Mesenchymal stem cell (in vitro differentiated cells and primary cell): Measurements from ENCODE around the gene LONRF3.

Experiments
- DNase-seq: peaks from one replicate; pipeline ENCODE4 v3.0.0-alpha.2; 2013
- H2AFZ ChIP-seq: one replicate; pipeline ENCODE4 v1.6.1; 2013; ENCODE audit warnings: low read depth, mild to moderate bottlenecking, control low read depth, inconsistent platforms, low read length, moderate library complexity
- H2AK5ac ChIP-seq: 2 replicates; pipeline ENCODE4 v1.6.1; 2013; ENCODE audit warnings: low read length, moderate library complexity, mild to moderate bottlenecking, inconsistent platforms; ENCODE audit not compliant: severe bottlenecking
- H2BK120ac ChIP-seq: one replicate; pipeline ENCODE4 v1.6.1; 2013; ENCODE audit warnings: low read depth, mild to moderate bottlenecking, inconsistent platforms, low read length, moderate library complexity
- H2BK12ac ChIP-seq, 2 experiments: one replicate each; pipeline ENCODE4 v1.6.1; 2013; ENCODE audit warnings: inconsistent platforms in 2 of 2, low read length in 2 of 2, mild to moderate bottlenecking in 2 of 2, moderate library complexity in 2 of 2, control low read depth in 1 of 2
- H2BK15ac ChIP-seq: one replicate; pipeline ENCODE4 v1.6.1; 2013; ENCODE audit warnings: mild to moderate bottlenecking, low read depth, inconsistent platforms; ENCODE audit not compliant: poor library complexity, severe bottlenecking
- H2BK5ac ChIP-seq: 2 replicates; pipeline ENCODE4 v1.6.1; 2013; ENCODE audit warnings: low read depth, mild to moderate bottlenecking, low read length, control low read depth, inconsistent platforms; ENCODE audit not compliant: poor library complexity, severe bottlenecking
- H3K14ac ChIP-seq, 2 experiments: one replicate each; pipeline ENCODE4 v1.6.1; 2013; ENCODE audit warnings: inconsistent platforms in 2 of 2, low read length in 2 of 2, control low read depth in 1 of 2, mild to moderate bottlenecking in 1 of 2, moderate library complexity in 1 of 2
- H3K18ac ChIP-seq, 2 experiments: one replicate each; pipeline ENCODE4 v1.6.1; 2013; ENCODE audit warnings: inconsistent platforms in 2 of 2, low read length in 2 of 2, control low read depth in 1 of 2, low read depth in 1 of 2, mild to moderate bottlenecking in 1 of 2
- H3K23ac ChIP-seq, 2 experiments: one replicate each; pipeline ENCODE4 v1.6.1; 2013; ENCODE audit warnings: inconsistent platforms in 2 of 2, low read length in 2 of 2, mild to moderate bottlenecking in 2 of 2, moderate library complexity in 2 of 2, control low read depth in 1 of 2
- H3K27ac ChIP-seq: 2 replicates; pipeline ENCODE4 v1.5.1; 2013; ENCODE audit warnings: mild to moderate bottlenecking, moderate library complexity, low read length, control low read depth, inconsistent platforms; ENCODE audit not compliant: poor library complexity, severe bottlenecking
- H3K27me3 ChIP-seq, 2 experiments: 2 replicates each; pipeline versions ENCODE4 v1.6.1 to v1.7.0; 2013; ENCODE audit warnings: low read length in 2 of 2, mild to moderate bottlenecking in 2 of 2, moderate library complexity in 2 of 2, control low read depth in 1 of 2, inconsistent platforms in 1 of 2; ENCODE audit not compliant: control insufficient read depth in 1 of 2, insufficient read depth in 1 of 2
- H3K36me3 ChIP-seq, 2 experiments: 2 replicates each; pipeline versions ENCODE4 v1.6.1 to v1.7.0; 2013; ENCODE audit warnings: low read length in 2 of 2, control low read depth in 1 of 2, inconsistent platforms in 1 of 2, low read depth in 1 of 2, mild to moderate bottlenecking in 1 of 2; ENCODE audit not compliant: insufficient read depth in 2 of 2, control insufficient read depth in 1 of 2
- H3K4ac ChIP-seq, 2 experiments: one replicate each; pipeline ENCODE4 v1.6.1; 2013; ENCODE audit warnings: inconsistent platforms in 2 of 2, low read length in 2 of 2, mild to moderate bottlenecking in 2 of 2, moderate library complexity in 2 of 2, control low read depth in 1 of 2, low read depth in 1 of 2
- H3K4me1 ChIP-seq: 2 replicates; pipeline ENCODE4 v1.6.1; 2013; ENCODE audit warnings: low read depth, low read length, control low read depth; ENCODE audit not compliant: control insufficient read depth, insufficient read depth
- H3K4me2 ChIP-seq: 2 replicates; pipeline ENCODE4 v1.6.1; 2013; ENCODE audit warnings: low read length, mild to moderate bottlenecking, inconsistent platforms; ENCODE audit not compliant: poor library complexity, severe bottlenecking
- H3K4me3 ChIP-seq, 2 experiments: 2 replicates each; pipeline versions ENCODE4 v1.5.1 to v1.7.0; 2013; ENCODE audit warnings: low read length in 2 of 2, mild to moderate bottlenecking in 2 of 2, control low read depth in 1 of 2, low read depth in 1 of 2; ENCODE audit not compliant: insufficient read depth in 1 of 2
- H3K79me1 ChIP-seq: replicated peaks from 2 replicates; pipeline ENCODE4 v1.6.1; 2013; ENCODE audit warnings: mild to moderate bottlenecking, control low read depth, low read length, inconsistent platforms; ENCODE audit not compliant: poor library complexity, severe bottlenecking
- H3K9ac ChIP-seq: 2 replicates; pipeline ENCODE4 v1.7.0; 2013; ENCODE audit warnings: mild to moderate bottlenecking, low read length, moderate library complexity
- H3K9me3 ChIP-seq: 2 replicates; pipeline ENCODE4 v1.7.0; 2013; ENCODE audit warnings: mild to moderate bottlenecking, low read length; ENCODE audit not compliant: control insufficient read depth
- H4K8ac ChIP-seq: one replicate; pipeline ENCODE4 v1.6.1; 2013; ENCODE audit warnings: inconsistent platforms, mild to moderate bottlenecking, low read length, moderate library complexity
- H4K91ac ChIP-seq: one replicate; pipeline ENCODE4 v1.6.1; 2013; ENCODE audit warnings: mild to moderate bottlenecking, low read length, inconsistent platforms
- WGBS: methylation state at CpG from one replicate; pipeline ENCODE4 v1.1.7; 2013; ENCODE audit warnings: mixed read lengths; 5-methylcytosine and 5-hydroxymethylcytosine counted together

LONRF3 gene

GRCh38 chrX:118971552-118971951 is 2.9 kb upstream of the LONRF3 start:
- H3K14ac ChIP-seq = no peak overlapping the region
- H3K18ac ChIP-seq = no peak overlapping the region
- no peak overlapping the region for H2AFZ ChIP-seq
- no peak overlapping the region for H3K4me3 ChIP-seq
- H2BK15ac ChIP-seq = no peak overlapping the region
- no peak overlapping the region for H3K27ac ChIP-seq
- no peak overlapping the region for H3K4me2 ChIP-seq
- no peak overlapping the region for H4K91ac ChIP-seq
- H3K4ac ChIP-seq = no peak overlapping the region
- no peak overlapping the region for H2BK5ac ChIP-seq
- H4K8ac ChIP-seq = no peak overlapping the region
- no peak overlapping the region for H2BK120ac ChIP-seq
- H3K23ac ChIP-seq = no peak overlapping the region
- no peak overlapping the region for H2BK12ac ChIP-seq
- no peaks in the 10 kb centered on the region for H3K36me3 ChIP-seq
- H3K27me3 ChIP-seq = peaks cover 30 to 47% of the 10 kb centered on the region in 2 experiments
- H3K79me1 ChIP-seq = no peaks in the 10 kb centered on the region
- WGBS = 27% methylated on average over 2 of the region's 3 CpGs
- no peak overlapping the region for H3K9ac ChIP-seq
- peaks cover 15% of the 10 kb centered on the region for H3K4me1 ChIP-seq
- H3K9me3 ChIP-seq = no peaks in the 10 kb centered on the region
- H2AK5ac ChIP-seq = no peak overlapping the region
- no peak for DNase-seq

GRCh38 chrX:118973389-118974087 is 880 bp upstream of the LONRF3 start:
- Histone ChIP-seq H3K27ac (no peak overlapping the region), H3K4ac (no peak overlapping the region), H3K27me3 (peaks cover 30 to 52% of the 10 kb centered on the region in 2 experiments), H2AK5ac (no peak overlapping the region), H4K91ac (no peak overlapping the region), H2AFZ (no peak overlapping the region), H3K79me1 (no peaks in the 10 kb centered on the region), H3K4me3 (no peak overlapping the region), H3K9me3 (no peaks in the 10 kb centered on the region), H2BK15ac (no peak overlapping the region), H3K9ac (no peak overlapping the region), H2BK5ac (no peak overlapping the region), H3K4me2 (no peak overlapping the region), H3K23ac (no peak overlapping the region), H2BK12ac (no peak overlapping the region), H3K14ac (no peak overlapping the region), H2BK120ac (no peak overlapping the region), H4K8ac (no peak overlapping the region), H3K18ac (no peak overlapping the region), H3K4me1 (peaks cover 17% of the 10 kb centered on the region), H3K36me3 (no peaks in the 10 kb centered on the region)
- 13% methylated on average over 16 of the region's 43 CpGs for WGBS
- no peak for DNase-seq

GRCh38 chrX:118974908-118975671 is 672 bp downstream of the LONRF3 start:
- Histone ChIP-seq H3K14ac (no peak overlapping the region), H4K91ac (no peak overlapping the region), H3K4me2 (peak overlapping the region; percentile 61), H3K79me1 (no peaks in the 10 kb centered on the region), H2AK5ac (no peak overlapping the region), H2BK15ac (no peak overlapping the region), H2BK12ac (no peak overlapping the region), H2BK5ac (no peak overlapping the region), H3K27me3 (peaks cover 30 to 51% of the 10 kb centered on the region in 2 experiments), H3K36me3 (no peaks in the 10 kb centered on the region), H3K4me3 (peak overlapping the region in 1 of 2 experiments; percentile 68), H2BK120ac (no peak overlapping the region), H2AFZ (no peak overlapping the region), H3K9ac (peak overlapping the region; percentile 38), H3K9me3 (no peaks in the 10 kb centered on the region), H3K27ac (no peak overlapping the region), H3K18ac (peak overlapping the region in 1 of 2 experiments; percentile 34), H3K4me1 (peaks cover 17% of the 10 kb centered on the region), H3K23ac (no peak overlapping the region), H4K8ac (no peak overlapping the region), H3K4ac (no peak overlapping the region)
- WGBS = 2% methylated on average over 50 of the region's 82 CpGs
- DNase-seq = peak; percentile 14

GRCh38 chrX:118975831-118976598 is 1.6 kb downstream of the LONRF3 start:
- Histone ChIP-seq H3K4me2 (peak overlapping the region; percentile 91), H3K9me3 (no peaks in the 10 kb centered on the region), H3K36me3 (no peaks in the 10 kb centered on the region), H3K27me3 (peaks cover 30 to 44% of the 10 kb centered on the region in 2 experiments), H3K18ac (peak overlapping the region in 1 of 2 experiments; percentile 2), H2BK15ac (no peak overlapping the region), H3K23ac (no peak overlapping the region), H2BK120ac (no peak overlapping the region), H3K27ac (no peak overlapping the region), H4K8ac (no peak overlapping the region), H4K91ac (no peak overlapping the region), H2AK5ac (no peak overlapping the region), H3K4me1 (peaks cover 17% of the 10 kb centered on the region), H3K9ac (no peak overlapping the region), H2BK5ac (no peak overlapping the region), H3K4ac (no peak overlapping the region), H2BK12ac (no peak overlapping the region), H3K14ac (no peak overlapping the region), H2AFZ (no peak overlapping the region), H3K79me1 (no peaks in the 10 kb centered on the region), H3K4me3 (peak overlapping the region in 1 of 2 experiments; percentile 71)
- peak; percentile 53 for DNase-seq
- WGBS = 3% methylated on average over 28 of the region's 64 CpGs
